GM21381 (cell line): ENCODE measurements around the gene SERPINA4.
"Not testable (repeated sequence)": the region's sequence is repeated elsewhere in the genome, so short reads cannot be mapped to it uniquely, and the experiment has no call there.

ENCODE experiments used
- ATAC-seq: cut with Tn5 transposase; IDR thresholded peaks from one replicate; pipeline ENCODE4 v1.9.1; 2021; ENCODE audit warnings: mild to moderate bottlenecking, moderate library complexity; ENCODE audit not compliant: unreplicated experiment

Gene SERPINA4

GRCh38 chr14:94588311-94588710 lies 27.1 kb downstream of the SERPINA4 start:
- no peak for ATAC-seq

- no peak for ATAC-seq
Measured at GRCh38 chr14:94591073-94591472, 29.8 kb downstream of the SERPINA4 start.

GRCh38 chr14:94591871-94592270 lies 30.6 kb downstream of the SERPINA4 start:
- ATAC-seq = no peak

GRCh38 chr14:94592457-94592856 lies 31.2 kb downstream of the SERPINA4 start:
- ATAC-seq = no peak

- ATAC-seq = no peak
Measured at GRCh38 chr14:94593376-94593748, 32.1 kb downstream of the SERPINA4 start.

GRCh38 chr14:94593749-94594431 lies 32.6 kb downstream of the SERPINA4 start:
- no peak for ATAC-seq

GRCh38 chr14:94594441-94594840 lies 33.2 kb downstream of the SERPINA4 start:
- ATAC-seq = no peak

- ATAC-seq = no peak
Measured at GRCh38 chr14:94595912-94596311, 34.7 kb downstream of the SERPINA4 start.

GRCh38 chr14:94596361-94596760 lies 35.1 kb downstream of the SERPINA4 start:
- ATAC-seq = no peak

GRCh38 chr14:94597788-94598187 lies 36.5 kb downstream of the SERPINA4 start:
- ATAC-seq = no peak

GRCh38 chr14:94598506-94598815 lies 37.2 kb downstream of the SERPINA4 start:
- ATAC-seq = no peak

GRCh38 chr14:94598816-94599655 lies 37.8 kb downstream of the SERPINA4 start:
- ATAC-seq = no peak

- ATAC-seq = no peak
Measured at GRCh38 chr14:94599656-94600004, 38.4 kb downstream of the SERPINA4 start.

GRCh38 chr14:94600148-94600545 lies 38.9 kb downstream of the SERPINA4 start:
- ATAC-seq = no peak

GRCh38 chr14:94601884-94602391 lies 40.7 kb downstream of the SERPINA4 start:
- no peak for ATAC-seq

- ATAC-seq = no peak
Measured at GRCh38 chr14:94602722-94603121, 41.5 kb downstream of the SERPINA4 start.

- ATAC-seq = no peak
Measured at GRCh38 chr14:94605361-94605760, 44.1 kb downstream of the SERPINA4 start.

GRCh38 chr14:94608966-94609365 lies 47.7 kb downstream of the SERPINA4 start:
- ATAC-seq = not testable (repeated sequence)

GRCh38 chr14:94611179-94611578 lies 49.9 kb downstream of the SERPINA4 start:
- no peak for ATAC-seq

- ATAC-seq = no peak
Measured at GRCh38 chr14:94612174-94612573, 50.9 kb downstream of the SERPINA4 start, which contains the start of gene SERPINA3. Gene SERPINA3, plus strand, starts transcription at chr14:94612391. Its CDS starts 2,051 bp downstream, at chr14:94614442.

GRCh38 chr14:94612580-94613554 lies 51.6 kb downstream of the SERPINA4 start:
- no peak for ATAC-seq
